HepG2 (cell line): ENCODE results near the gene ARMC5.
"Not testable (repeated sequence)": the region's sequence is repeated elsewhere in the genome, so short reads cannot be mapped to it uniquely, and the experiment has no call there.

ENCODE experiments used
- ARID2 ChIP-seq: sonication (generic); formaldehyde crosslinking; IDR thresholded peaks from 2 replicates; pipeline ENCODE4 v1.8.1; 2022; ENCODE audit warnings: mild to moderate bottlenecking, missing genetic modification reagents, borderline replicate concordance
- FOXM1 ChIP-seq: sonication (generic); formaldehyde crosslinking; IDR thresholded peaks from 2 replicates; pipeline ENCODE4 v1.5.0; 2020; ENCODE audit warnings: missing genetic modification reagents
- GATAD2A ChIP-seq: IDR thresholded peaks from 2 replicates; pipeline ENCODE4 v1.6.1; 2016
- MAFF ChIP-seq: IDR thresholded peaks from 2 replicates; pipeline ENCODE4 v1.6.1; 2011; ENCODE audit warnings: low read depth, low read length, improper control_type of control experiment
- SIN3A ChIP-seq: IDR thresholded peaks from 2 replicates; pipeline ENCODE4 v1.6.1; 2011; ENCODE audit warnings: low read depth, mild to moderate bottlenecking, control low read depth, low read length, borderline replicate concordance
- TARDBP ChIP-seq: sonication (generic); formaldehyde crosslinking; IDR thresholded peaks from 2 replicates; pipeline ENCODE4 v1.8.0; 2022; ENCODE audit warnings: mild to moderate bottlenecking, missing genetic modification reagents
- ZBTB2 ChIP-seq: sonication (generic); formaldehyde crosslinking; IDR thresholded peaks from 2 replicates; pipeline ENCODE4 v1.8.0; 2022; ENCODE audit warnings: low read depth, missing genetic modification reagents
- ZBTB4 ChIP-seq: sonication (generic); formaldehyde crosslinking; IDR thresholded peaks from 2 replicates; pipeline ENCODE4 v1.4.0; 2020; ENCODE audit warnings: missing genetic modification reagents, mild to moderate bottlenecking, borderline replicate concordance
- ZNF275 ChIP-seq: sonication (generic); formaldehyde crosslinking; IDR thresholded peaks from 2 replicates; pipeline ENCODE4 v1.8.0; 2022; ENCODE audit warnings: missing genetic modification reagents, mild to moderate bottlenecking, inconsistent platforms, borderline replicate concordance
- ZNF280B ChIP-seq: sonication (generic); formaldehyde crosslinking; IDR thresholded peaks from 2 replicates; pipeline ENCODE4 v1.5.0; 2020; ENCODE audit warnings: missing genetic modification reagents, mild to moderate bottlenecking, borderline replicate concordance
- ZNF451 ChIP-seq: sonication (generic); formaldehyde crosslinking; IDR thresholded peaks from 2 replicates; pipeline ENCODE4 v1.5.0; 2020; ENCODE audit warnings: mild to moderate bottlenecking, missing genetic modification reagents
- TF ChIP-seq, protein P1 (sequence below): sonication (generic); formaldehyde crosslinking; IDR thresholded peaks from 2 replicates; pipeline ENCODE4 v1.5.0; 2020; ENCODE audit warnings: mild to moderate bottlenecking, missing genetic modification reagents, moderate library complexity
- TF ChIP-seq, protein P2 (sequence below): sonication (generic); formaldehyde crosslinking; IDR thresholded peaks from 2 replicates; pipeline ENCODE4 v1.5.0; 2020; ENCODE audit warnings: mild to moderate bottlenecking, low read depth, missing genetic modification reagents, borderline replicate concordance
- TF ChIP-seq, protein P3 (sequence below): sonication (generic); formaldehyde crosslinking; IDR thresholded peaks from 2 replicates; pipeline ENCODE4 v1.5.1; 2020; ENCODE audit warnings: missing genetic modification reagents, mild to moderate bottlenecking, borderline replicate concordance

DNA sequence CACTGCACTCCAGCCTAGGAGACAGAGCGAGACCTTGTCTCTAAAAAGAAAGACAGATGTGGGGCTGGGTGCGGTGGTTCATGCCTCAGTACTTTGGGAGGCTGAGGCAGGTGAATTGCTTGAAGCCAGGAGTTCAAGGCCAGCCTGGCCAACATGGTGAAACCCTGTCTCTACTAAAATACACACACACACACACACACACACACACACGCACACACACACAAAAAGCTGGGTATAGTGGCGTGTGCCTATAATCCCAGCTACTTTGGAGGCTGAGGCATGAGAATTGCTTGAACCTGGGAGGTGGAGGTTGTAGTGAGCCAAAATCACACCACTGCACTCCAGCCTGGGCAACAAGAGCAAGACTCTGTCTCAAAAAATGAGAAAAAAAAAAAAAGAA is 24.7 kb downstream of the ARMC5 start:
- TF ChIP-seq TARDBP; ZNF451; ZBTB4; GATAD2A; FOXM1; SIN3A; ZNF280B (CRISPR knock-in tag); MAFF; ZBTB2 (CRISPR knock-in tag); ARID2 (CRISPR knock-in tag); ZNF275 (CRISPR knock-in tag): not testable (repeated sequence)
- TF ChIP-seq, protein P1, sequence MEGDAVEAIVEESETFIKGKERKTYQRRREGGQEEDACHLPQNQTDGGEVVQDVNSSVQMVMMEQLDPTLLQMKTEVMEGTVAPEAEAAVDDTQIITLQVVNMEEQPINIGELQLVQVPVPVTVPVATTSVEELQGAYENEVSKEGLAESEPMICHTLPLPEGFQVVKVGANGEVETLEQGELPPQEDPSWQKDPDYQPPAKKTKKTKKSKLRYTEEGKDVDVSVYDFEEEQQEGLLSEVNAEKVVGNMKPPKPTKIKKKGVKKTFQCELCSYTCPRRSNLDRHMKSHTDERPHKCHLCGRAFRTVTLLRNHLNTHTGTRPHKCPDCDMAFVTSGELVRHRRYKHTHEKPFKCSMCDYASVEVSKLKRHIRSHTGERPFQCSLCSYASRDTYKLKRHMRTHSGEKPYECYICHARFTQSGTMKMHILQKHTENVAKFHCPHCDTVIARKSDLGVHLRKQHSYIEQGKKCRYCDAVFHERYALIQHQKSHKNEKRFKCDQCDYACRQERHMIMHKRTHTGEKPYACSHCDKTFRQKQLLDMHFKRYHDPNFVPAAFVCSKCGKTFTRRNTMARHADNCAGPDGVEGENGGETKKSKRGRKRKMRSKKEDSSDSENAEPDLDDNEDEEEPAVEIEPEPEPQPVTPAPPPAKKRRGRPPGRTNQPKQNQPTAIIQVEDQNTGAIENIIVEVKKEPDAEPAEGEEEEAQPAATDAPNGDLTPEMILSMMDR (CRISPR knock-in tag), result not testable (repeated sequence)
- TF ChIP-seq, protein P2, sequence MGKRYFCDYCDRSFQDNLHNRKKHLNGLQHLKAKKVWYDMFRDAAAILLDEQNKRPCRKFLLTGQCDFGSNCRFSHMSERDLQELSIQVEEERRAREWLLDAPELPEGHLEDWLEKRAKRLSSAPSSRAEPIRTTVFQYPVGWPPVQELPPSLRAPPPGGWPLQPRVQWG (CRISPR knock-in tag), result not testable (repeated sequence)
- TF ChIP-seq, protein P3, sequence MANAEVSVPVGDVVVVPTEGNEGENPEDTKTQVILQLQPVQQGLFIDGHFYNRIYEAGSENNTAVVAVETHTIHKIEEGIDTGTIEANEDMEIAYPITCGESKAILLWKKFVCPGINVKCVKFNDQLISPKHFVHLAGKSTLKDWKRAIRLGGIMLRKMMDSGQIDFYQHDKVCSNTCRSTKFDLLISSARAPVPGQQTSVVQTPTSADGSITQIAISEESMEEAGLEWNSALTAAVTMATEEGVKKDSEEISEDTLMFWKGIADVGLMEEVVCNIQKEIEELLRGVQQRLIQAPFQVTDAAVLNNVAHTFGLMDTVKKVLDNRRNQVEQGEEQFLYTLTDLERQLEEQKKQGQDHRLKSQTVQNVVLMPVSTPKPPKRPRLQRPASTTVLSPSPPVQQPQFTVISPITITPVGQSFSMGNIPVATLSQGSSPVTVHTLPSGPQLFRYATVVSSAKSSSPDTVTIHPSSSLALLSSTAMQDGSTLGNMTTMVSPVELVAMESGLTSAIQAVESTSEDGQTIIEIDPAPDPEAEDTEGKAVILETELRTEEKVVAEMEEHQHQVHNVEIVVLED (CRISPR knock-in tag), result not testable (repeated sequence)
